T follicular helper cell (primary cell): ENCODE results near the gene LPCAT1.
"Not testable (repeated sequence)": the region's sequence is repeated elsewhere in the genome, so short reads cannot be mapped to it uniquely, and the experiment has no call there.

ENCODE experiments used
- DNase-seq: peaks from one replicate; pipeline ENCODE4 v3.0.0-alpha.2; 2020; ENCODE audit warnings: low read depth

LPCAT1 gene

DNA sequence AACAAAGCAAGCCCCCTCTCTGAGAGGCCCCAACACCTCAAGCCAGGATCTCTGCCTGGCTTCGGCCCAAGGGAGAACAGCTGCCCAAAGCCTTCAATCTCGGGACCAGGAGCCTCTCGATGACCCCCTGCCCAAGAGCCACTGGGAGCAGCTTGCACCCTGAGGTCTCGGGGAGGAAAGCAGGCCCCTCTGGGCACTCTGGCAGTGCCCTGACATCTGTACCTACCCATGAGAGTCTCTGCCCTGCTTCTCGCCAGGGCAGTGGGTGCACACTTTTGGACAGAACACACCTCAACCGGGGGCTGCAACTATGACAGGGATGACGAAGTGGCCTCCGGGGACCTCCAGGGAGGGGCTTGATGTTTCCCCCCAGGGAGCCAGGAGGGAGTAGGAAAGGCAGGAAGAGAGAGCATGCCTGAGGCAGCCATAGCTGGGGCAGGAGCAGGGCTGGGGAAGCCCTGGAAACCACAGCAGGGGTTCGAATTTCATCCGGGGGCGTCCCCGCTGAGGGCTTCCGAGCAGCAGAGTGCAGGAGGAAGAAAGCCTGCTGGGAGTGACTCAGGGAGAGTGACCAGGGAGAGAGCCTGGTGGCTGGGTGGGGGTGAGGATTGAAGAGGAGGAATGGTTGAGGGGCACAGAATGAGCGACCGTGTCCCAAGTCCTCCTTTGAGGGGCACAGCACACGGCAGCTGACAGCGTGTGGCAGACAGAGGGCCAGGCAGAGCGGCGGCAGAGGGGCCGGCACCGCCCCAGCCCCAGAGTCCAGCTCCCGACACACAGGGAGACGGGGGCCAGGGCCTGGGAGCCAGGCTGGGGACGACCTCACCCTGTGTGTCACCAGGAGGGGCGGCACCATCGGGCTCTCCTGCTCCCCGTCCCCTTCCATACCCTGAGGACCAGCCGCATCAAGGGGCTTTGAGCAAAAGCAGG, 1.8 kb downstream of the LPCAT1 start:
- no peak for DNase-seq

DNA sequence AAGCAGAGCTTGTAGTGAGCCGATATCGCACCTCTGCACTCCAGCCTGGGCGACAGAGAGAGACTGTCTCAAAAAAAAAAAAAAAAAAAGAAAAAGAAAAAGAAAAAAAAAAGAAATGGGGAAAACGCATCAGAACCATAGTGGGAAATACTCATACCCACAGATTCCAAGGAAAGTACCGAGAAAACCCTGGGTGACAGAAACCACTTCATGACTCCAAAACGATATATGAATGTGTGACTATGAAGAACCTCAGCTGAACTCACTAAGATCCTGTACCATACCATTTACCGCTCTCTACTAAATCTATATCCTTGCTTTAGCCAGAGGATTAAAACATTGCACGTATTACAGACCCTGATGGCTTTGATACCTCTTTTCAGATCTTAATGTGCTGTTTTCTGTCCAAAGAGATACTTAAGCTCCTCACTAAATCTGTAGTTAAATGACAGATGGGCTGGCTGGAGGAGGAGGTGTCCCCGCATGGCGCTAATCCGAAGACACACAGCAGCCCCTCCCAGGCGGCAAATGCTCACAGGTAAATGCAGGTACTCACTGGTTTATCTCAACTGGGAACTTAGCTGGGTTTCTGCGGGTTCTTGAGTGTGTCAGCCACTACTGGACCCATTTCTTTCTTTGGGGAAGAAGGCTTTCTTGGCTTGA, 2.8 kb downstream of the LPCAT1 start:
- no peak for DNase-seq

DNA sequence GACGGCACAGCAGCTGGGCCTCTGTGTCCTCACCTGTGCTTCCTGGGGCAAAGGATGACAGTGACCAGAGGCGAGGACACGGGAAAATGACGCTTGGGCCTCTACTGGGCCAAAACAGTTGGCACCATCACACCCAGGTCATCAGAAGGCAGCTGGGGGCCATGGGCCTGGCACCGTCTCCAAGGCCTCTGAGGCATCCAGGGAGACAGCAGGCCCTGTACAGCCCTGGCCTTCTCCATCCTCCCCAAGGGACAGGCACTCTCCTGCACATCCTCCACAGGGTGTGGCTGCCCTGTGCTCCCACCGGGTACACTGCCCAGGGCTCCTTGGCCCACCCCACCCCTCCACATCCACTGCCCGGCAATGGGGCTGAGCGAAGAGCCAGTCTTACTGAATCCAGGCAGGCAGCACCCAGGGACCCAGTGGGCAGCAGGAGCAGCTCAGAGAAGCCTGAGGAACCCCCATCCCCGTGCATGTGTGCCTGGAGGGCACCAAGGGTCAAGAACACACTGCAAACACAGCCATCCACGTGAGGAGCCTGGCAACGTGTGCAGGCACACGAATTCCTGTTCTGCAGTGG, 4.0 kb downstream of the LPCAT1 start:
- no peak for DNase-seq

DNA sequence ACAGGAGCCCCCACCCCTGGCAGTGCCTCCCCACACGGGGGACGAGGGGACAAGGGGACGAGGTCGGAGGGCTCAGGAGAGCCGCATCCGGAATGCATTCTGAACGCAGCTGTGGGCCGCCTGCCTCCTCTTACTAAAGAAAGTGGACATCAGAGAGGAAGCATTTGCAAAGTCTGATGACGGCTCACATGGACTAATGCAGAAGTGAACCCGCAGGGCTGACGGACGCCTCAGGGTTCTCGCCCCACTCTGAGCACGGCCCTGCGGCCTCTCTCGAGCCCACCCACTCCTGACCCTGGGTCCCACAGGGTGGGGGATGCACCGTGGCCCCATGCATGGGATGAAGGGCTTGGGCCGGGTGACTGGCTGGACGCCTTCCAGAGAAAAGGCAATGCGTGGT, 5.9 kb downstream of the LPCAT1 start:
- no peak for DNase-seq

DNA sequence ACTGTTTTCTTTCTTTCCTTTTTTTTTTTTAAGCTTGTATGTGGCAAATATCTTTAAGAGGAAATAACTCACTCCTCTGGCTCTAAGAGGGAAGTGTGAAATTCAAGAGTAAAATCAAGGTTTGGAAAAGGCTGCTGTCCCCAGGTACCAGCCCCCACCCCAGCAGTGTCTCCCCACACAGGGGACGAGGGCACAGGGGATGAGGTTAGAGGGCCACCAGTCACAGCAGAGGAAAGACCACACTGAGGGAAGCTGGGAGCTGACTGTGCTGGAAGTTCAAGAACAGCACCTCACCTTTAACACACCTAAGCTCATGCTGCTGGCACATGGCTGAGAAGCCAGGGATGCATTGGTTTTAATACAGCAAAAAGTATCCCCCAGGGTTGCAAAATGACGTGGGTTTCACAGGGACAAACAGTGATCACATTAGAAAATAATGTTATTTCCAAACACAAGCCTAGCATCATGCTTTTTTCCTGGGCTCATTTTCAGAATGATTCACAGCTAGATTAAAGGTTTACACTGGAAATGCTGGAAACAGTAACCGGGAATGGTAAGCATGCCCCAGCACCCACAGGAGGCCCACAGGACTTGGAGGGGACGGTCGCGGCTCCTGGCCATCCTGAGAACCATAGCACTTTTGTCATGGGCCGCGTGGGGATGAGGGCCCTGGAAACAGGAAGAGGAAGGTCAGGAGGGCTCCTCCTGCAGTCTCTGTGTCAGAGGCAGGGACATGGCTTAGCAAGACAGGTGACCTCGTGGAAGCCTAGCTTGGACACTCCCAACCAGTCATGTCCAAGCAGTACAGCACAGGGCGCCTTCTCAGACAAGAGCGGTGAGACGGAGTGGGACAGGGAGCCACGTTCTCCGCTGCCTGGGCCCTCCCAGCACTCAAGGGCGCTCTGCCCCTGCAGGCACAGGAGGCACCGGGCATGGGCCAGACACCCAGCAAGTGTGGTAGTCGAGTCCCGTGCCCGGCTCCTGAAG, 6.9 kb downstream of the LPCAT1 start:
- no peak for DNase-seq

DNA sequence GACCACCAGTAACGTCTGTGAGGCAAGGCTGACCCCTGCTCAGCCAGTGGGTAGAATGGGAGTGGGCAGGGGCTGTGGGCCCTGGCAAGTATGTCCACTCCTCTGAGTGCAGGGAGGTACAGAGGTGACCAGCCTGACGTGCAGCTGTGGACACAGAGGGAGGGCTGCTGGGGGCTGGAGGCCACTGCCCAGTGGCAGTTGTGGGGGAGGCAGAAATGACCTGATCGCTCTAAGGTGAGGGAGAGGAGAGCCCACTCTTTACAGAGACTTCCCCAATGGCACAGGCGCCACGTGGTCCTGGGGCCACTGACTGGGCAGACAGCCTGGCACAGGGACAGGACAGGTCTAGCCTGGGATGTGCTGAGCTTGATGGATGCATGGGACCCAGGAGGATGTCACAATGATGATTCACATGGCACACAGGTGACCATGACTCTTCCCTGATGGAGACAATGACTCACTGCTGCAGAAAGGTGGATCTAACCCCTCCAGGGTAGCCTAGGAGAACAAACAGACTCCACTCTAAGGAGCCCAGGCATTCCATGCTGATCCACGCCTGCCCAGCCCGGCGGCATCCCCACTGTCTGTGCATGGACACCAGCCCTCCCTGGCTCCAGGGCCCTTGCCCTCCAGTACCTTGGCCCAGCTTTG, 7.7 kb downstream of the LPCAT1 start:
- DNase-seq: no peak

DNA sequence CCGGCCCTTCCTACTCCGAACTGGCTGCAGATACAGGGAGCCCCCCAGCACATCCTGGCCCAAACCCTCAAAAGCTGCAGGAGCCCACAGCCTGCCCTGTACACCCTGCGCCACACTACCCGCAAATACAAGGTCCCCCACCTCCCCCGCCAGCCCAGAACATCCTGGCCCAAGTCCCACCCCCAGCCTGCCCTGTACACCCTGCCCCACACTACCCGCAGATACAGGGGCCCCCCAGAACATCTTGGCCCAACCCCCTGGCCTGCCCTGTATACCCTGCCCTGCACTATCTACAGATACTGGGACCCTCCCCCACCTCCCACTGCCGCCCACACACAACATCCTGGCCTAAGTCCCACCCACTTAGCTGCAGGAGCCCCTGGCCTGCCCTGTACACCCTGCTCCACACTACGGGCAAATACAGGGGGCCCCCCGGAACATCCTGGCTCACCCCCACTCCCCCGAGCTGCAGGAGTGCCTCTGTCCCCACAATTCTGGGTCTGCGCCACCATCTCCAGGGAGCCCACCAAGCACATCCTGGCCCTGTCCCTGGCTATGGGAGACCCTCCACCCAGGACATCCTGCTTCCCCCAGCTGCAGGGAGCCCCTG, 8.3 kb downstream of the LPCAT1 start:
- no peak for DNase-seq

DNA sequence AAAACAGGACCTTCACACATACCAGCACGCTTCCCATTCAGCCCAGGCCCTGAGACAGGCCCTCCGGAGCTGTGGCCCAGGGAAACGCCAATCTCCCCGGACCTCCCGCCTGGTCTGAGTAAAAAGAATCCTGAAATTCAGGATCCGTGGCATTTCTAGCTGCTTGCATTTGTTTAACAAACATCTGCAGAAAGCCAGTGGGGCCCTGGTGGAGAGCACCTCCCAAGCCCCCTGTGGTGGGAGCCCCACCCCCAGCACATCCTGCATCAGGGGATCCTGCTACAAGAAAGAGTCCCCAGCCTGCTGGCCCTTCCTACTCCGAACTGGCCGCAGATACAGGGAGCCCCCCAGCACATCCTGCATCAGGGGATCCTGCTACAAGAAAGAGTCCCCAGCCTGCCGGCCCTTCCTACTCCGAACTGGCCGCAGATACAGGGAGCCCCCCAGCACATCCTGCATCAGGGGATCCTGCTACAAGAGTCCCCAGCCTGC, 8.9 kb downstream of the LPCAT1 start:
- DNase-seq: not testable (repeated sequence)

DNA sequence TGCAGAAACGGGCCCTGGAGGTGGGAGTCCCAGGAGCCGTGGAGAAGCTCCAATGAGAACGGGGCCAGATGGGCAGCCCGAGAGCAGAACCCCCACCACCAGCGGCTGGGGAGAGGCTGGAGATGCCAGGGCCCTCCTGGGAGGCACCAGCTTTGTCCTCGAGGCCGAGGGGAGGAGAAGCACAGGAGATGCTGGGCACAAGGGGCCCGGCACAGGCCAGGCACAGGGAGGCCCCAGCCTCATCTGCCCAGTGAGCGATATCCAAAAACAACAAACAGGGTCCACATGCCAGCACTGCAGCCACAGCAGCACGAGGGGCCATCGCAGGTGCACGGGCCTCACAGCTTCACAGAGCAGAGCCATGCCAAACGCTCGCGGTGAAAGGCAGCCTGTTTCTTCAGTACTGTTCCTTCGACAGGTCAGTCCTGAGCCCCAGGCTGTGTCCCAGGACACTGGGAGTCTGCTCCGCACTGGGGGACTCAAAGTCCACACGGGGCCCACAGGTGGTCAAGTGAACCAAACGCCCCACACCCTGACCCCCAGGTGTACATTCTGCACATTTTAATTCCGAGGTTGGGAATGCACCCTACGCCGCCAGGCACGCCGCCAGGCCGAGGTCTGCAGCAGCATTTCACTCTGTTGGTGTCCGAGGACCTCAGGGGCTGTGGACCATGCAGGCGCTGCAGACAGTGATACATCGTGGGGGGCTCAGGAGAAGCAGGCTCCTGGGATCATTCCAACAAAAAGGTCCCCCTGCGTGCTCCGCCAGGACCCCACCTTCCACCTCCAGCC, 9.5 kb downstream of the LPCAT1 start:
- DNase-seq: no peak

DNA sequence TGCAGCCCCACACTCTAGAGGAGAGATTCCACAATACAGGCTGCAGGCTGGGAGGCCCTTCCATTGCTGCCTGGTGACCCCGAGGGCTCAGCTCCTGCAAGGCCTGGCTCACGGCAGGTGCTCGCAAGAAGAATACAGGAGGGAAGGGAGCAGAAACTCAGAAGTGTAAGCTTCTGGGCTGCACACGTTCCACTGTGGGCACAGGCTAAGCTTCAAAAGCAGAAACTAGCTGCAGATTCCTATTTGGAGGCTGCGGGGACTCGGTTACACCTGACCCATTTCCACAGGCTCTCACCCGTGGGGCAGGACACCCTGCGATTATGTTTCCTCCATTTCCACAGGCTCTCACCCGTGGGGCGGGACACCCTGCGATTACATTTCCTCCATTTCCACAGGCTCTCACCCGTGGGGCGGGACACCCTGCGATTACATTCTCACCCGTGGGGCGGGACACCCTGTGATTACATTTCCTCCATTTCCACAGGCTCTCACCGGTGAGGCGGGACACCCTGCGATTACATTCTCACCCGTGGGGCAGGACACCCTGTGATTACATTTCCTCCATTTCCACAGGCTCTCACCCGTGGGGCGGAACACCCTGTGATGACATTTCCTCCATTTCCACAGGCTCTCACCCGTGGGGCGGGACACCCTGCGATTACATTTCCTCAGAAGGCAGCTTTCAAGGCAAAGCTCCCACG, 10.3 kb downstream of the LPCAT1 start:
- DNase-seq: no peak

DNA sequence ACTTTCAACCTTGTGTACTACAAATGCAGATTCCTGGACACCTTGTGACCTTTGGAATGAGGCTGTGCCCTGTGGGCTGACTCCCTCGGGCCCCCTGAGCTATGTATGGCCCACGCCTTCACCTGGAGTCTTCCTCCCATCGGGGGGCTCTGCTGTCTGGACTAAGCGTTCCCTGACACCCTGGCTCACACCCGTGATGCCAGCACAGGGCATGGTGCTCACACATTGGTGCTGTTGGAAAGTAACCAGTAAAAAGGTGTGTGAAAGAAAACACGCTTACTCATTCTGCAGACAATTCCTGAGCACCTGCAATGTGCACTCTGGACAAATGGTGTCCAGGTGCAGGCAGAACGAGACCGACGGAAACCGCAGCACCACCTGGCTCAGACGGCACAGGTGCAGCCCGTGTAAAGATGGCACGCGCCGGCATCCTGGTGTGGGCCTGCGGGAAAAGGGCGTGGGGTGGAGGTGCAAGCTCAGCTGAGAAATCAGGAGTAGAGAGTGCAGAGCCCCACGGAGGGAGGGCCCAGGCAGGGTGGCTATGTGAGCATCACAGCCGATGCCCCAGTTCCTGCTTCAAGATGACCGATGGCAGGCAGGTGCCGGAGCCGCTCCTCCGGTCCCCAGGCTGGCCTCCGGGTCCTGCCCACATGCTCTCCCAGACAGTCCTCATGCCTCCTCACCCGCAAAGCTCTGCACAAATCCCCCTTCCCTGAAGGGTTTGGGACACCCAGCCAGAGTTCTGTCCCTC, 11.0 kb downstream of the LPCAT1 start:
- DNase-seq: no peak

DNA sequence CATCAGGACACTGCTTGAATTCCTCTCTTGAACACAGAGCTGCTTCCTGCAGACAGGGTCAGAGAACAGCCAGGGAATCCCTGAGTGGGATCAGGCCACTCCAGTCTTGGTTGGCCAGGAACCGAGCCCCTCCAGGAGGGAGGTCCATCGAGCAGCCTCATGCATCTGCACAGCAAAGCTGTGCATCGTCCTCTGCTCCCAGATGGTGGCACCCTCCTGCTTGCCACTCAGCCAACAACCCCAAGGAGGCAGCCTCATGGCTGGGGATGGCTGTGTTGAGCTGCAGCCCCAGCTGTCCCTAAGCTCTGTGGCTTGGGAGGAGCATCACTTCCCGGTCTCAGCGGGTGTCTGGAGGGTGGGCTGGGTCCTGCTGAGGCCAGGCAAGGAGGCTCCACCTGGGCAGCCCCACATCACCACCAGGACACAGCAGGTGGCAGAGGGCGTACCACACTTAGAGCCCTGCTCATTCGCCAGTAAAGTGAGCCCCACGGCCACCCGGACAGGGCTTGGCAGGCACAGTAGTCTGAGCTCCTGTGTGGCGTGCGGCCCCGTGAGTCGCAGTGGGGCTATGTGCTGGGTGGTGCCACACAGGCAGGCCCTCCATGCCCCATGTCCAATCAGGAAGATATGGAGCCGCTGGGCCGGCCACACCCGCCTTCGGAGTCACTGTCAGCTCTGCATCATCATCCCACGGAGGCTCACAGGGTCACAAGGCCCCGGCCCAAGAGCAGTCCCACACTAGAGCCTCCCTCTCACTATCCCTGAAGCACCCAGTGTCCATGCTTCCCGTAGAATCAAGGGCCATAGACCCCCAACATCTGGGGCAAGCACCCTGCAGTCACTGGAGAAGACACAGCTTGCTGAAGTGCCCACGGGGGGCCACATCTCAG, 11.9 kb downstream of the LPCAT1 start:
- no peak for DNase-seq

DNA sequence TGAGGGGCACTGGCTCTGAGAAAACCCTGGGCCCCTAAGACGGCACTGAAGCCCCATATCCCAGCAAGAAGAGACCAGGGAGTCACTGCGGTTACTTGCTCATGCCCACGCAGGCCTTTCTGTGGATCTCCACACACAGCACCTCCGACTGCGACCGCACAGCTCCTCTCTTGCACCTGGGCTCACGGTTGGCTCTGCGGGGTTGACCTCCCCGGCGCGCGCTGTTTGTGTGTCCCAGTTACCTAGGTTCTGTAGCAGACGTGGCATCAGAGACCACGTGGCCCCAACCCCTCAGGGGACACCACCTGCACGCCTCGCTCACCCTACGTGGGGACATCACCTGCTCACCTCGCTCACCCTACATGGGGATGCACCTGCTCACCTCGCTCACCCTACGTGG, 12.7 kb downstream of the LPCAT1 start:
- no peak for DNase-seq

DNA sequence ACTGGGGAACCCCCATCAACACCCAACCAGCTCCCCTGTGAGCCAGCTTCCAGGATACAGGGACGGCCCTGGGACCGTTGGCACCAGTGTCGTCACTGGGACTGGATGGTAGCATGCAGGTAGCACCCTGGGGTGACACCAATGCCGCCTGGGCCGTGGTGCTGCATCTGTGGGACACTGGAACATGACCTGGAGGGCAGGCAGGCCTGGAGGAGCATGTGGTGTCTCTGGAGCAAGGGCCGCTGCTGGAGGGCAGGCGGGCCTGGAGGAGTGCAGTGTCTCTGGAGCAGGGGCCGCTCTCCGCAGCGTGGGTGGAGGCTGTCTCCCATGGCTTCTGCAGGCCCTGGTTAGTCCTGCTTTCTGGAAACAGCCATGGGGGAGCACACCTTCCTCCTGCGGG, 13.1 kb downstream of the LPCAT1 start:
- DNase-seq: no peak

DNA sequence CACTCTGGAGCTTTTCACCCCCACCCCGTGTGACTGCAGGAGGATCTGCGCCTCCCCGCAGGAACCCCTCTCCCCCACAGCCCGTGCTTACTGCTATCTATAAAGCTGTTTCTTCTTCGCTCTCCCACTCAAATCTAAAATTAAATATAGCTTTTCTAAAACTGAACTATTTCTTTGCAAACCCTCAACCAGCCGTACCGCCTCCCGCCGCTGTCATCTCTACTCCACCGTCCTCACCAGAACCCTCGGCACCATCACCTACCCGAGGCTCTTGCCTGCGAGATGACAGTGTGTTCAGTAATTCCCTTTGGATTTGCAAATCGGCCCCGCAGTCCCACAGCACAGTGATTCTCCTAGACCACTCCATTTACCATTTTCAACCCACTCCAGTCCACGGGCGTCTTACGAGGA, 13.6 kb downstream of the LPCAT1 start:
- no peak for DNase-seq

DNA sequence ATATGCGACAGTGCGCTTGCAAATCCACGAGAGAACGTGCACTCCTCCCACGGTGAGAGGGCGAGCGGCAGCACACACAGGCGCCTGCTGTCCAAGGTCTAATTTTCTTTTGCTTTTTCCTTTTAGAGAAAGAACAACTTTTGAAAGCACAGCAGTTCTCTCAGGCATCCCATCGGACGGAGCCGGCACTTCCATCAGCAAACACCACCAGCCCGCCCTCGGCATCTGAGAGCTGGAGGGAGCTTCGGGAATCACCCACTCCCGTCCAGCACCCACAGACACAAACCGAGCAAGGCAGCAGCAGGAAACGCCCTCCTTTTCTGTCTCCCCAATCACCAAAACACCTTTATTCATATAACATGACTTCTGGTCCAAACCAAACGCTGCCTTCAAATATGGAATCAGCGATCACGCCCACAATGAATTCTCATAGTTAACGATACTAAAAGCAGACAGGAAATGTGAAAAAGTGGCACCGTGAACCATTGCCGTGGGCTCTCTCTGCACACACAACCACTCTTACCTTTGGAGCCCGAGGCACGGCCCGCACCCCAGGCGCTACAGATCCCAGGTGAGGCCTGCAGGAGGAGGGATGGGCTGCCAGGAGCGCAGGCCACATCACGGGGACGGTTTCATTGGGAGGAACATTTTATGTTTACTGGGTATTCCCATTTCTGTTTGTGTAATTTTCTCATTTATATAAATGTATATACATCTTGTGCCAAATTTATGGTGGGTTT, 14.2 kb downstream of the LPCAT1 start:
- no peak for DNase-seq
